Mononuclear cell (primary cell): ENCODE results near the gene ROGDI. TPM values are rescaled to one million over a fixed set of nuclear protein-coding genes. Genes with fewer than 3 reads are reported as not detected.

Experiments
- H3K27me3 ChIP-seq: 2 replicates; pipeline ENCODE4 v1.6.0; 2011; ENCODE audit warnings: low read length, control low read depth; ENCODE audit not compliant: insufficient read depth
- H3K4me1 ChIP-seq: 2 replicates; pipeline ENCODE4 v1.5.1; 2011; ENCODE audit warnings: mild to moderate bottlenecking, low read length, control low read depth; ENCODE audit not compliant: insufficient read depth
- H3K4me3 ChIP-seq: 2 replicates; pipeline ENCODE4 v1.5.1; 2011; ENCODE audit warnings: mild to moderate bottlenecking, low read length, moderate library complexity
- H3K9me3 ChIP-seq: 2 replicates; pipeline ENCODE4 v1.5.1; 2011; ENCODE audit warnings: low read depth, mild to moderate bottlenecking, control low read depth, low read length
- total RNA-seq: library from RNA; depleted of rRNA; stranded (reverse); fragments of >200 nt; gene quantifications from one replicate; pipeline ENCODE4 v1.2.3, GENCODE V29; 2012

ROGDI gene
- total RNA-seq, 1 donor: 19.3 TPM

DNA sequence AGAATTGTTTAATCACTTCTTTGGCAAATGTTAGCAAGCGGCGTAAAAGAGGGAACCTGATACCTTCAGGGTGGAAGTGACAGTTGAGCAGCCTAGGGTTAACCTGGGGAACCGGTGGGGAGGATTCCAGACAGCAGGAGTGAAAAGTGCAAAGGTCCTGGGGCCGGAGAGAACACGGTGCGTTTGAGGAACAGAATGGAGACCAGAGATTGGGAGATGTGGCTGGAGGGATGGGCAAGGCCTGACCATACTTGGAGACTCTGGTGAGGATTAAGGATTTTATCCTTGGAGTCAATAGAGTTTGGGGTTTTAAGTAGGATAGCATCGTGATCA is 33.2 kb downstream of the ROGDI start:
- Histone ChIP-seq H3K4me3 (no peak overlapping the region), H3K9me3 (no peaks in the 10 kb centered on the region), H3K4me1 (peaks cover 31% of the 10 kb centered on the region), H3K27me3 (no peaks in the 10 kb centered on the region)

DNA sequence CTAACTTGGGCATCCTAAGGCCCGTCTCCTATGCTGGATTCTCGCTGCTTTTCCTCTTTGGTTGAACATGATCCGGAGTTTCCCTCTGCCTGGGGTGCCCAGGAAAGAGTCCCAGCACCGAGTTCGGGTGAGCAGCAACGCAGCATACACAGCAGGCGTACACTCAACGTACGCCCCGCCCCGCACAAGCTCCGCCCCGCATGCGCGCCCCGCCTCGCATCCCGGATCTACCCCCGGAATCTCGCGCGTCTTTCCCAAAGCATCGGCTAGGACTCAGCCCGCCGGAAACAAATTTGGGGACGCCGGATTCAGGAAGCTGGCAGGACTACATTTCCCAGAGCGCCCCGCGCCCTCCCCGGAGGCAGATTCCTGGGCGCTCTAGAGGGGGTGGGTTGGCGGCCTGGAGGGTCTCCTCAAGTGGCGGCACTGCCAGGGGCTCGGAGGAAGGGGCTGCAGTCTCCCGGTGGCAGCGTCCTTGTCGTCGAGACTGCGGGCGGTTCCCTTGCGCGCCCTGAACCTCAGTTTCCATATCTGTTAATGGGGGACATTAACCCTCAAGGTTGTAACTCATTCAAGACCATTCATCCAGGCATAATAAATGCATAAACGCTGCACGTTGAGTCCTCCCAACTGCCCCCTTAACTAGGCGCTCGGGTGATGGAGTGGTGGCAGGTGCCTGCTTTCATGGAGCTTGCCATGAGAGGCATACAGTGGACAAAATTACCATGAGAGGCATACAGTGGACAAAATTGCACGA is 33.7 kb downstream of the ROGDI start:
- Histone ChIP-seq H3K9me3 (no peaks in the 10 kb centered on the region), H3K27me3 (no peaks in the 10 kb centered on the region), H3K4me1 (peaks cover 31% of the 10 kb centered on the region), H3K4me3 (peak overlapping the region; percentile 58)

DNA sequence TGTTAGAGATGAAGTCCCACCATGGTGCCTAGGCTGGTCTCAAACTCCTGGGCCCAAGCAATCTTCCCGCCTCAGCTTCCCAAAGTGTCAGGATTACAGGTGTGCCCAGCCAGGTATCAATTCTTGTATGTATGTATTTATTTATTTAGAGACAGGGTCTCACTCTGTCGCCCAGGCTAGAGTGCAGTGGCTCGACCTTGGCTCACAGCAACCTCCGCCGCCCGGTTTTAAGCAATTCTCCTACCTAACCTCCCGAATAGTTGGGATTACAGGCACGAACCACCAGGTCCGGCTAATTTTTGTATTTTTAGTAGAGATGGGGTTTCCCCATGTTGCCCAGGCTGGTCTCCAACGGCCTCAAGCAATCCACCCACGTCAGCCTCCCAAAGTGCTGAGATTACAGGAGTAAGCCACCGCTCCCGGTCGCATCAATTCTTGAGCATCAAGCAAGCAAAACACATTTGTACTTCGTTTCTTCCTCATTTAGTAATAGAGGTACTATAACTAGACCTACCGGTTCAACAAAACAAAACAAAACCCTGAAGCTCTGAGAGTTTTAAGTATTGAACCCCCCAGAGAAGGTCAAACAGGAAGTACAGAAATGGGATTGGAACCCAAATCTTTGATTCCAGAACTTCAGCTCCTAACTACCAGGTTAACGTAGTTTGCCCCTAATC is 34.4 kb downstream of the ROGDI start:
- Histone ChIP-seq H3K9me3 (no peaks in the 10 kb centered on the region), H3K4me3 (peak overlapping the region; percentile 58), H3K27me3 (no peaks in the 10 kb centered on the region)

DNA sequence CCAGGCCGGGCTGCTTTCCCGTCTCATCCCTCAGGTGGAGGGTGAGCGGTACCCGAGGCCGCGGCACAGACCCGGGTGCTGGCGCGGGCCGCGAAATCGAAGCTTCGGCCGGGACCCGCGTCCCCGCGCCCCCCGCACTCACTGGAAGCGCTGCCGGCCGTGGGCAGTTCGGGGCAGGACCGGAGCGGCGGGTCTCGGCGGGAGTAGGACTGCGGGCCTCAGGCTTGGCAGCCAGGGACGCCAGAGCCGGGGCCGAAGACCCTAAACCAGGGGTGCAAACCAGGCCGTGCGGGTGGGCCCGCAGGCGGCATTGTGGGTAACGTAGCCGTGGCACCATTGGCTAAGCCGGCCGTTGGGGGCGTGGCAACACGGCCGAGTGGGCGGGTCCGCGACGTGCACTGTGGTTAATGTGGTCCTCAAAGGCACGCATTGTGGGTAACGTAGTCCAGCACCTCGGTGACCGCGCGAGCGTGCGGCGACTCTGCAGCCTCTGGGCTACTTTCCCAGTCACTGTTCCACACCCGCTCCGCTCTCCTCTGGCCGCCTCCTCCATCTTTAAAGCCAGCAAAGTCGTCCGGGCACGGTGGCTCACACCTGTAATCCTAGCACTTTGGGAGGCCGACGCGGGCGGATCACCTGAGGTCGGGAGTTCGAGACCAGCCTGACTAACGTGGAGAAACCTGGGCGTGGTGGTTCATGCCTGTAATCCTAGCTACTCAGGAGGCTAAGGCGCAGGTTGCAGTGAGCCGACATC is 35.4 kb downstream of the ROGDI start, which contains the start of gene ZNF500:
Gene ZNF500, minus strand, starts transcription at position 288 of the 754 bp plus-strand sequence. CDS start 1,184 bp downstream, outside the sequence.
- no peaks in the 10 kb centered on the region for H3K27me3 ChIP-seq
- peaks cover 31% of the 10 kb centered on the region for H3K4me1 ChIP-seq
- H3K4me3 ChIP-seq: peak within 1 kb of the TSS; percentile 83
- no peaks in the 10 kb centered on the region for H3K9me3 ChIP-seq

More for the DNA sequence above, 34.4 kb downstream of the ROGDI start:
- H3K4me1 ChIP-seq: peaks cover 31% of the 10 kb centered on the region

DNA sequence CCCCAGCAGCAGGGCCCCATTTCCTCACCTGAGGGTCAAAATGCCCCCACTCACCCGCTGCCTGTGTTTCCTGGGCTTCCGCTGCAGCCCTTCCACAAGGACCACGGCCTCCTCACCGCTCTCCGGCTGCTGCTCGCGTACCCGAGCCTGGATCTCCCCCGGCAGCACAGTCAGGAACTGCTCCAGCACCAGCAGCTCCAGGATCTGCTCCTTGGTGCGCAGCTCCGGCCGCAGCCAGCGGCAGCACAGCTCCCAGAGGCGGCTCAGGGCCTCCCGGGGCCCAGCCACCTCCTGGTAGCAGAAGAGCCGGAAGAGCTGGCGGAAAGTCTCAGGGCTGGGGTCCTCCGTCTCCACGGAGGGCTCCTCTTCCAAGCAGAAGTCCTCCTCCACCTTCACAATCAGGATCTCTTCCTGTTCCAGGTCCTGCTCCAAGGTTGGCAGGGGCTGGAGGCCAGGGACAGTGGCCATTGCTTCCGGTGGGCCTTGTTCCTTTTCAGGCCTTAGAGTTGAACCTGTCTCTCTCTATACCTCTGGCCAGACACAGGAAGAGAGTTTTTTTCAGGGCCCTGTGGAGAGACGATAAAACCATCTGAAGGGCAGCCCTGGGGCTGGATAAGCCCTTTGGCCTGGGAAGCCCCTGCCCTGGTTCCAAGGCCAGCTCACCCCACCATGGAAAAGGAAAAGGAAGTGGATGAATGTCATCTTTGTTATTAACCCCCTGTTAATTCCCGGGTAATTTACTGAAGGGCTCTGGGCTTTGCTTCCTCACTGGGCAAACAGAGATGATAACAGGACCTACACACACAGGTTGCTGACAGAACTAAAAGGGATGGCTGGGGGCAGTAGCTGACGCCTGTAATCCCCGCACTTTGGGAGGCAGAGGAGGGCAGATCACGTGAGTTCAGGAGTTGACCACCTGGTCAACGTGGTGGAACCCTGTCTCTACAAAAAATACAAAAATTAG is 36.6 kb downstream of the ROGDI start:
- no peaks in the 10 kb centered on the region for H3K9me3 ChIP-seq
- H3K4me3 ChIP-seq: peak overlapping the region; percentile 83
- H3K4me1 ChIP-seq: peaks cover 31% of the 10 kb centered on the region
- no peaks in the 10 kb centered on the region for H3K27me3 ChIP-seq

DNA sequence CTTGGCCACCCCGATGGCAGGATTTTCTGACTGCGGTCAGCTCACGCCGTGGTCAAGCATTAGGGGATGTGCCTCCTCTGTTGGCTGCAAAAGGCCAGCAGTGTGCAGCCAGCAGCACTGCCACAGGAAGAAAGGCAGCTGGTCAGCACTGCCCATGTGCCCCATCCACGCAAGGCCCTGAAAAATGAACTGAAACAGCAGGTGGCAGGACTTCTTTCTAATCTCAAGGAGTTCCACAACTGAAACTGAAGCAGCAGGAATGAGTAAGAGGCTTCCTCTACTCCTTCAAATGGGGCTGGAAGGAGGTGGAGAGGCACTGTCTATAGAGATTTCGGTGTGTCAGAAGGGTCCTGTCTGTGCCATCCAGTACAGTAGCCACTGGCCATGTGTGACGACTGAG is 38.6 kb downstream of the ROGDI start:
- no peaks in the 10 kb centered on the region for H3K9me3 ChIP-seq
- peaks cover 29% of the 10 kb centered on the region for H3K4me1 ChIP-seq
- no peaks in the 10 kb centered on the region for H3K27me3 ChIP-seq
- no peak overlapping the region for H3K4me3 ChIP-seq

DNA sequence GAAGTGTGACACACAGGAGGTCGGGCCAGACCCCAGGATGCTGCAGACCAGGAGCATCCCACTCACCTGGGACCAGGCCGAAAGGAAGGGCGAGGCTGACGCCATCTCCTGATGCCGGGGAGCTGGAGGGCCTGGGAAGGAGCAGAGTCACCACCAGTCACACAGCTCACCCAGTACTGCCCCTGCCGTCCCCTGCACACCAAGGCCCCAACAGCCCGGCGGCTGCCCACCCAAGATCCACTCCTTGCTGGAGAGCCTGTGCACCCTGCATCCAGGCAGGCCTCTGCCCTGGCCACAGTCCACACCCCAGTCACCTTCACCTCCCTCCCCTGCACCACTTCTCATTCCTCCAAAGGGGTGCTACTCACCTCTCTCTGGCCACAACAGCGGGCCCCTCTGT is 40.2 kb downstream of the ROGDI start:
- H3K4me3 ChIP-seq: no peak overlapping the region
- peaks cover 14% of the 10 kb centered on the region for H3K4me1 ChIP-seq
- H3K9me3 ChIP-seq: no peaks in the 10 kb centered on the region
- no peaks in the 10 kb centered on the region for H3K27me3 ChIP-seq

DNA sequence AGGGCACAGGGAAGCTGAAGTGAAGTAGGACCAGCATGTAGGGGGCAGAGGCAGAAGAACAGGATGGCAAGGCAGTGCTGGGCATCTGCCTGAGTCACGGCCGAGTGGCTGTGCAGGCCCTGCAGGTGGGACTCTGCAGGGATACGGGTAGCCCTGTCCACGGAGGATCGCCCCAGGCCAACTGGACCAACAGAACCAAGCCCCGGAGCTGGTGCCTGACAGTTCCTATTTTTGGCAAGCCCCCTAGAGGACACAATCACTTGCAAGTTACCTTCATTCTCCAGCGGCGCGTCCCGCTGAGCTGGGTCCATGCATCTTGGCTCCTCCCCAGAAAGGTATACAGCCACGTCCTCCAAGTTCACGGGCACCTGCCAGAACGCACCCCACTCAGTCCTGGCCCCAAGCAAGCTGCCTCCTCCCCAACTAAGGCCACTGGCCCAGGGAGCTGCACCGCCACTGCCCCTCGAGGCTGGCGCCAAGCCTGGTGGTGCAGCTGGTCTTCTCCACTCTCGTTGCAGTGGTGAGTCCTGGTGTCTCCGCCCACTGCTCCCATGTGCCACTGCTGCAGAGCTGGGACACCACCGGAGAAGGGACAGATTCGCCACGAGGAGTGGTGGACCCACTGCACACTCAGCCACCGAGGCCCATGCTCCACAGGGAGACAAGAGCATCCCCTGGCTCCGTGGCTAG is 42.1 kb downstream of the ROGDI start:
- Histone ChIP-seq H3K27me3 (no peaks in the 10 kb centered on the region), H3K4me1 (no peaks in the 10 kb centered on the region), H3K4me3 (no peak overlapping the region), H3K9me3 (no peaks in the 10 kb centered on the region)

DNA sequence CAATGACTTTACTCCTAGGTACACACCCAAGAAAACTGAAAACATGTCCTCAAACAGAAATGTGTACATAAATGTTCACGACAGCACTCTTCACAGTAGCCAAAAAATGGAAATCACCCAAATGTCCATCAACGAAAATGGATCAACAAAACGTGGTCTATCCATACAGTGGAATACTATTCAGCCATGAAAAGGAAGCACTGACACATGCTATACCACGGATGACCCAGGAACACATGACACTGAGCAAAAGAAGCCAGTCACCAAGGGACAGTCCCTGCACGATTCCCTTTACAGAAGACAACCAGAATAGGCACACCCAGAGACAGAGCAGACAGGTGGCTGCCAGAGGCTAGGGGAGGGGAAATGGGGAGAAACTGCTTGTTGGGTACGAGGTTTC is 46.7 kb downstream of the ROGDI start:
- Histone ChIP-seq H3K4me3 (no peak overlapping the region), H3K4me1 (no peaks in the 10 kb centered on the region), H3K9me3 (no peaks in the 10 kb centered on the region), H3K27me3 (no peaks in the 10 kb centered on the region)

DNA sequence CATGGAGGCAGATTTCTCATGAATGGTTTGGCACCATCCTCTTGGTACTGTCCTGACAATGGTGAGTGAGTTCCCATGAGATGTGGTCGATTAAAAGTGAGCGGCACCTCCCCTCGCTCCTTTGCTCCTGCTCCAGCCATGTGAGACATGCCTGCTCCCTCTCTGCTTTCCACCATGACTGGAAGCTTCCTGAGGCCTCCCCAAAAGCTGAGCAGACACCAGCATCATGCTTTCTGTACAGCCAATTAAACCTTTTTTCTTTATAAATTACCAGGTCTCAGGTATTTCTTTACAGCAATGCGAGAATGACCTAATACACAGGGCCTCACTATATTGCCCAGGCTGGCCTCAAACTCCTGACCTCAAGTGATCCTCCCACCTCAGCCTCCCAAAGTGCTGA is 47.6 kb downstream of the ROGDI start:
- Histone ChIP-seq H3K4me1 (no peaks in the 10 kb centered on the region), H3K27me3 (no peaks in the 10 kb centered on the region), H3K9me3 (no peaks in the 10 kb centered on the region), H3K4me3 (no peak overlapping the region)

DNA sequence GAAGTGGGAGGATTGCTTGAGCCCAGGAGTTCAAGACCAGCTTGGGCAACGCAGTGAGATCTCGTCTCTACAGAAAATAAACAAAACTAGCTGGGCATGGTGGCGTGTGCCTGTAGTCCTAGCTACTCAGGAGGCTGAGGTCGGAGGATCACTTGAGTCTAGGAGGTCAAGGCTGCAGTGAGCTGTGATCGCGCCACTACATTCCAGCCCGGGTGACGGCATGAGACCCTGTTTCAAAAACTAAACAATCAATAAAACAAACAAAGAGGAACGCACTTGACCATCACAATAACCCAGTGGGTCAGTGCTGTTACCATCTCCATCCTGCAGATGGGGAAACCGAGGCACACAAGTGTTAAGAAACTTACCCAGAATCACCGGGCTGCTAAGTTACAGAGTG is 49.2 kb downstream of the ROGDI start:
- Histone ChIP-seq H3K27me3 (no peaks in the 10 kb centered on the region), H3K4me1 (no peaks in the 10 kb centered on the region), H3K4me3 (no peak overlapping the region), H3K9me3 (no peaks in the 10 kb centered on the region)

DNA sequence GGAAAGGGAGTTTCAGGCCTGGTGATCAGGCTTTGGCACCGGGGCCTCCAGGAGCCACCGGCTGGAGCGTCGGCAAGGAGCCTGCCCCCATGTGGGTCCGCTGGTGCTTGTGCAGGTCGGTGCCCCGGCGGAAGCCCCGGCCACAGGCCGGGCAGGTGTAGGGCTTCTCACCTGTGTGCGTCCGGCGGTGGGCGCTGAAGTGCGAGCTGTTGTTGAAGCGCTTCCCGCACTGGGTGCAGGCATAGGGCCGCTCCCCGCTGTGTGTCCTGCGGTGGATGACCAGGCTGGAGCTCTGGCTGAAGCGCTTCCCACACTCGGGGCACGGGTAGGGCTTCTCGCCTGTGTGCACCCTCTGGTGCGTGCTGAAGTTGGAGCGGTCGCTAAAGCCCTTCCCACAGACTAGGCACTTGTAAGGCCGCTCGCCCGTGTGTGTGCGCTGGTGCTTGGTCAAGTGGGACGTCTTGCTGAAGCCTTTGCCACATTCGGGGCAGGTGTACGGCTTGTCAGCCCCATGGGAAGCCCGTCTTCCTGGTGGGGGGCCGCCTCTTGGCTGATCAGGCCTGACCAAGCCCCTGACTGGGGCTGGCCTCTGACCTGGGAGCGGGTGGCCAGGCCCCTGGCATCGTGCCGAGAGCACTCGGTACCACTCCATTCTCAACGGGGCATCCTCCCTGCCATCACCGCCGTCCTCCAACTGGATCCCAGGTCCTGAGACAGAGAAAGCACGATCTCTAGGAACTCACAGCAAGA is 49.9 kb downstream of the ROGDI start:
- H3K27me3 ChIP-seq: no peaks in the 10 kb centered on the region
- no peak overlapping the region for H3K4me3 ChIP-seq
- no peaks in the 10 kb centered on the region for H3K9me3 ChIP-seq
- no peaks in the 10 kb centered on the region for H3K4me1 ChIP-seq

DNA sequence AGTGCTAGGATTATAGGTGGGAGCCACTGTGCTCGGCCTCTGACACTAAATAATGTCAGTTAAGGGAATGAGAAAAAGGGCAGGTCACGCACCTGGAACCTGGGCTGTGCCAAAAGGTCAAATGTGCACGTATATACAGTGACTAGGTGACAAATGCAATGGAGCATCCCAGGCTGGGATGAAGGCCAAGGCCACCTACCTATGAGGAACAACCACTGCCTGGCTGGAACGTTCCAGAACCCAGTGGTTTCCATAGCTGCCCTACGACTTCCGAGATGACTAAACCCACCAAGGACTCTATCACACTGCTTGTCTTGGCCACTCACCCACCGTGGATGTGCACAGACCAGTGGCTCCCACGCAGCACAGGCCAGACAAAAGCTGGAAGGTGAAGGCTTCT is 51.5 kb downstream of the ROGDI start:
- no peaks in the 10 kb centered on the region for H3K9me3 ChIP-seq
- no peaks in the 10 kb centered on the region for H3K4me1 ChIP-seq
- no peak overlapping the region for H3K4me3 ChIP-seq
- no peaks in the 10 kb centered on the region for H3K27me3 ChIP-seq
